GM10266 (cell line): ENCODE data around the gene LAMA2.

Experiments
- DNase-seq: peaks from one replicate; pipeline ENCODE4 v3.0.0; 2012; ENCODE audit errors: extremely low spot score
- CTCF ChIP-seq: IDR thresholded peaks from 2 replicates; pipeline ENCODE4 v1.5.1; 2012; ENCODE audit warnings: mild to moderate bottlenecking, low read depth; ENCODE audit not compliant: control insufficient read depth, insufficient read depth; ENCODE audit errors: missing control alignments

LAMA2 gene

GRCh38 chr6:129236001-129236517 is 353.1 kb downstream of the LAMA2 start:
- peak; percentile 4 for DNase-seq
- no peak for TF ChIP-seq CTCF

- DNase-seq = no peak
- no peak for TF ChIP-seq CTCF
These were observed 356.1 kb downstream of the LAMA2 start for GRCh38 chr6:129238991-129239390.

GRCh38 chr6:129239825-129240491 is 357.0 kb downstream of the LAMA2 start:
- no peak for DNase-seq
- TF ChIP-seq CTCF = no peak

GRCh38 chr6:129240492-129240853 is 357.5 kb downstream of the LAMA2 start:
- no peak for DNase-seq
- TF ChIP-seq CTCF = no peak

- TF ChIP-seq CTCF = no peak
- DNase-seq = no peak
These were observed 359.6 kb downstream of the LAMA2 start for GRCh38 chr6:129242546-129242945.

GRCh38 chr6:129243377-129243776 is 360.4 kb downstream of the LAMA2 start:
- no peak for TF ChIP-seq CTCF
- no peak for DNase-seq

GRCh38 chr6:129248946-129249345 is 366.0 kb downstream of the LAMA2 start:
- no peak for TF ChIP-seq CTCF
- DNase-seq = no peak
